ENCODE data around the gene PPFIA2.

GRCh38 chr12:81417056-81417455 lies 342.1 kb downstream of the PPFIA2 start:
- TF ChIP-seq CTCF (IDR thresholded peaks at IDR 0.05), result no peak
- no peak for TF ChIP-seq POLR2A (IDR thresholded peaks at IDR 0.05)

Measured in Peyer's patch (tissue), 4 donors.